CD14-positive monocyte (primary cell): ENCODE measurements around the gene KLC4. TPM values are rescaled to one million over a fixed set of nuclear protein-coding genes. Genes with fewer than 3 reads are reported as not detected.

Experiments used
- DNase-seq, 3 donors: peaks; one replicate each; pipeline ENCODE4 v3.0.0-alpha.2; 2011 to 2022
- H2AFZ ChIP-seq: 2 replicates; pipeline ENCODE4 v1.6.0; 2012; ENCODE audit warnings: mild to moderate bottlenecking, low read depth, low read length, inconsistent platforms; ENCODE audit not compliant: insufficient read depth, poor library complexity, severe bottlenecking
- H3K27ac ChIP-seq, 2 donors: 1 replicate in 1 of 2; 2 replicates in 1 of 2; pipeline ENCODE4 v1.5.1; 2012 to 2013; ENCODE audit warnings: low read length in 2 of 2, control low read depth in 1 of 2, inconsistent platforms in 1 of 2, low read depth in 1 of 2, mild to moderate bottlenecking in 1 of 2
- H3K27me3 ChIP-seq, 2 donors: one replicate each; pipeline versions ENCODE4 v1.6.0 to v1.6.1; 2011 to 2013; ENCODE audit warnings: low read length in 2 of 2; ENCODE audit not compliant: control insufficient read depth in 2 of 2, insufficient read depth in 2 of 2
- H3K36me3 ChIP-seq, 2 donors: replicated peaks in 1 of 2; 1 replicate in 1 of 2; 2 replicates in 1 of 2; pipeline versions ENCODE4 v1.5.1 to v1.6.1; 2012 to 2013; ENCODE audit warnings: low read length in 2 of 2, control low read depth in 1 of 2, inconsistent platforms in 1 of 2, mild to moderate bottlenecking in 1 of 2; ENCODE audit not compliant: insufficient read depth in 2 of 2, control insufficient read depth in 1 of 2
- H3K4me1 ChIP-seq, 2 donors: 1 replicate in 1 of 2; 2 replicates in 1 of 2; pipeline versions ENCODE4 v1.5.1 to v1.6.1; 2012 to 2013; ENCODE audit warnings: low read length in 2 of 2, control low read depth in 1 of 2, inconsistent platforms in 1 of 2, mild to moderate bottlenecking in 1 of 2, moderate library complexity in 1 of 2; ENCODE audit not compliant: insufficient read depth in 2 of 2, control insufficient read depth in 1 of 2
- H3K4me2 ChIP-seq: replicated peaks from 2 replicates; pipeline ENCODE3; 2012; ENCODE audit warnings: low read length, moderate library complexity, mild to moderate bottlenecking; ENCODE audit not compliant: poor library complexity, severe bottlenecking; ENCODE audit errors: extremely low read depth
- H3K4me3 ChIP-seq, 3 experiments: fragments of 200-600 bp in 1 of 3; sonication (generic) in 1 of 3; replicated peaks in 1 of 3; 1 replicate in 2 of 3; 2 replicates in 1 of 3; pipeline ENCODE4 v1.5.1; 2011 to 2013; ENCODE audit warnings: low read length in 3 of 3, mild to moderate bottlenecking in 3 of 3, control low read depth in 2 of 3, low read depth in 2 of 3, inconsistent platforms in 1 of 3, moderate library complexity in 1 of 3
- H3K79me2 ChIP-seq: 2 replicates; pipeline ENCODE4 v1.6.0; 2012; ENCODE audit warnings: mild to moderate bottlenecking, control low read depth, inconsistent platforms, low read length, moderate library complexity; ENCODE audit not compliant: insufficient read depth
- H3K9ac ChIP-seq: 2 replicates; pipeline ENCODE4 v1.6.0; 2017; ENCODE audit warnings: low read length, mild to moderate bottlenecking; ENCODE audit not compliant: insufficient read depth, poor library complexity, severe bottlenecking
- H3K9me3 ChIP-seq, 2 donors: replicated peaks in 1 of 2; 1 replicate in 1 of 2; 2 replicates in 1 of 2; pipeline versions ENCODE4 v1.5.1 to v1.6.1; 2012 to 2013; ENCODE audit warnings: low read length in 2 of 2, control low read depth in 1 of 2; ENCODE audit not compliant: control insufficient read depth in 1 of 2, insufficient read depth in 1 of 2
- H4K20me1 ChIP-seq: 2 replicates; pipeline ENCODE4 v1.6.0; 2012; ENCODE audit warnings: mild to moderate bottlenecking, low read length, control low read depth, moderate library complexity; ENCODE audit not compliant: insufficient read depth
- H3K27ac Mint-ChIP-seq, 7 donors: one replicate each; pipeline ENCODE4 v1.8.0; 2020; ENCODE audit warnings: mild to moderate bottlenecking in 7 of 7, mixed read lengths in 7 of 7, moderate library complexity in 6 of 7, inconsistent platforms in 2 of 7
- H3K27me3 Mint-ChIP-seq, 3 donors: one replicate each; pipeline ENCODE4 v1.8.0; 2021 to 2022; ENCODE audit warnings: low read depth in 3 of 3, mild to moderate bottlenecking in 3 of 3, mixed read lengths in 3 of 3, moderate library complexity in 3 of 3, inconsistent platforms in 1 of 3
- H3K36me3 Mint-ChIP-seq, 2 donors: one replicate each; pipeline ENCODE4 v1.8.0; 2020; ENCODE audit warnings: mixed read lengths in 2 of 2, inconsistent platforms in 1 of 2, mild to moderate bottlenecking in 1 of 2
- H3K4me1 Mint-ChIP-seq: one replicate; pipeline ENCODE4 v1.8.0; 2020; ENCODE audit warnings: mild to moderate bottlenecking, mixed read lengths
- H3K4me3 Mint-ChIP-seq, 2 donors: one replicate each; pipeline ENCODE4 v1.8.0; 2020; ENCODE audit warnings: mild to moderate bottlenecking in 2 of 2, mixed read lengths in 2 of 2, moderate library complexity in 1 of 2
- H3K9me3 Mint-ChIP-seq, 7 donors: one replicate each; pipeline ENCODE4 v1.8.0; 2020 to 2022; ENCODE audit warnings: mixed read lengths in 7 of 7, mild to moderate bottlenecking in 6 of 7, moderate library complexity in 6 of 7, inconsistent platforms in 2 of 7
- CTCF ChIP-seq: fragments of 200-600 bp; IDR thresholded peaks from one replicate; pipeline ENCODE4 v1.8.0; 2022; ENCODE audit warnings: antibody characterized with exemption, mild to moderate bottlenecking
- WGBS: methylation state at CpG from one replicate; pipeline ENCODE4 v1.1.5; 2013; ENCODE audit warnings: missing lambda C conversion rate; ENCODE audit not compliant: insufficient coverage; 5-methylcytosine and 5-hydroxymethylcytosine counted together
- intact Hi-C, 2 donors: fragments of 100-400 bp; cut with micrococcal nuclease; formaldehyde crosslinking; loops; one replicate each; pipeline versions ENCODE4 v1.15.0 to v1.15.1; 2023
- polyA plus RNA-seq, 3 donors: library from polyadenylated mRNA; depleted of rRNA in 1 of 3; unstranded in 2 of 3; stranded (reverse) in 1 of 3; fragments of 300-500 nt in 2 of 3; fragments of >200 nt in 1 of 3; fragmentation: Illumina TruSeq in 2 of 3; gene quantifications; 1 replicate in 2 of 3; 2 replicates in 1 of 3; pipeline ENCODE4 v1.2.3, GENCODE V29; 2012 to 2021

Gene KLC4
- polyA plus RNA-seq, 3 donors: 6.0 to 16.2 (median 6.1) TPM

GRCh38 chr6:43053545-43054205 is 5.8 kb upstream of the KLC4 start, which contains the start of gene CUL7:
CUL7 (minus strand) TSS chr6:43053851; CDS start chr6:43052788, 1,063 bp downstream.
- H3K27ac Mint-ChIP-seq: peak within 1 kb of the TSS; percentile 87 to 97 (median 95)
- no peaks in the 10 kb centered on the region for H3K9me3 ChIP-seq
- peak within 1 kb of the TSS; percentile 89 to 97 for H3K4me3 Mint-ChIP-seq
- DNase-seq: peak; percentile 59 to 82 (median 72)
- H2AFZ ChIP-seq: peak within 1 kb of the TSS; percentile 98
- H3K9me3 Mint-ChIP-seq: no peaks in the 10 kb centered on the region
- H3K36me3 ChIP-seq: peaks cover 13 to 41% of the 10 kb centered on the region in 2 donors
- H3K9ac ChIP-seq: peak within 1 kb of the TSS; percentile 80
- H3K27ac ChIP-seq: peak within 1 kb of the TSS; percentile 44 to 86
- peaks cover 39 to 50% of the 10 kb centered on the region in 2 donors for H3K36me3 Mint-ChIP-seq
- H3K4me1 Mint-ChIP-seq: peaks cover 35% of the 10 kb centered on the region
- WGBS: 0% methylated on average over 30 of the region's 45 CpGs
- H3K4me3 ChIP-seq: peak within 1 kb of the TSS; percentile 66 to 91 (median 85)
- H3K27me3 Mint-ChIP-seq: peaks cover 0 to 2% (median 2%) of the 10 kb centered on the region in 3 donors
- H3K79me2 ChIP-seq: peaks cover 14% of the 10 kb centered on the region
- no peaks in the 10 kb centered on the region for H4K20me1 ChIP-seq
- no peaks in the 10 kb centered on the region for H3K27me3 ChIP-seq
- intact Hi-C loops: loop anchor here in 1 of 2 donors (10.0 kb wide), 1 partner anchor 121 kb away; the partner anchor contains the start of gene SRF
- peak within 1 kb of the TSS; percentile 98 for H3K4me2 ChIP-seq
- H3K4me1 ChIP-seq: peaks cover 16 to 29% of the 10 kb centered on the region in 2 donors
- no peak for TF ChIP-seq CTCF

GRCh38 chr6:43054206-43054943 is 5.1 kb upstream of the KLC4 start:
- peak overlapping the region; percentile 87 to 97 (median 95) for H3K27ac Mint-ChIP-seq
- no peaks in the 10 kb centered on the region for H3K9me3 Mint-ChIP-seq
- intact Hi-C loops: loop anchor here in 1 of 2 donors (10.0 kb wide), 1 partner anchor 120 kb away; the partner anchor contains the start of gene SRF
- no peaks in the 10 kb centered on the region for H3K9me3 ChIP-seq
- H3K36me3 Mint-ChIP-seq: peaks cover 35 to 43% of the 10 kb centered on the region in 2 donors
- peaks cover 10 to 34% of the 10 kb centered on the region in 2 donors for H3K36me3 ChIP-seq
- H3K27me3 Mint-ChIP-seq: peaks cover 0 to 2% (median 2%) of the 10 kb centered on the region in 3 donors
- peak overlapping the region in 1 of 2 donors; percentile 86 for H3K27ac ChIP-seq
- H3K4me1 ChIP-seq: peaks cover 19 to 33% of the 10 kb centered on the region in 2 donors
- no peak for TF ChIP-seq CTCF
- peak overlapping the region; percentile 66 to 91 (median 85) for H3K4me3 ChIP-seq
- H2AFZ ChIP-seq: peak overlapping the region; percentile 98
- no peaks in the 10 kb centered on the region for H3K27me3 ChIP-seq
- peaks cover 38% of the 10 kb centered on the region for H3K4me1 Mint-ChIP-seq
- H3K79me2 ChIP-seq: peaks cover 19% of the 10 kb centered on the region
- DNase-seq: no peak
- H4K20me1 ChIP-seq: no peaks in the 10 kb centered on the region
- H3K4me2 ChIP-seq: peak overlapping the region; percentile 98
- 87% methylated on average over 16 of the region's 17 CpGs for WGBS
- peak overlapping the region; percentile 89 to 97 for H3K4me3 Mint-ChIP-seq
- peak overlapping the region; percentile 80 for H3K9ac ChIP-seq
